ENCODE data around the gene MAML3. TPM values are rescaled to one million over a fixed set of nuclear protein-coding genes. Genes with fewer than 3 reads are reported as not detected.

MAML3 gene
- total RNA-seq, 1 donor from 2014 or later, result 2.7 TPM

DNA sequence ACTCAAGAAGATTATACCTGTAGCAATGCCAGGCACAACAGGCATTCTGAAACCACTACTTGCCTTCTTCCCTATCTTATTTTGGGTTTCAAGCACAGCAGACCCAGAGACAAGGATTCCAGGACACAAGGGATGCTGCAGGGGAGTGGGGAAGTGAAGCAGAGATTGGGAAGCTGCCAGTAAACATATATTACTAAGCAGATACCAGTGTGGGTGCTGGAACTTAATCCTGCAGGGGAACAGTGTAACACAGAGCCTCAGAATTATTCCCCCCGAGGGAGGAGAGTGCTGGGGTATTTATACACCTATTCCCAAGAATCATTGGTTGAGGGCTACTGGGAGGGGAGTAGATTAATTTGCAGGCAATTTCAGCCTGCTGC is 33.3 kb upstream of the MAML3 start:
- no peaks in the 10 kb centered on the region for H3K27me3 ChIP-seq (ENCODE audit: control insufficient read depth, insufficient read depth, low read length)
- TF ChIP-seq, protein P1, sequence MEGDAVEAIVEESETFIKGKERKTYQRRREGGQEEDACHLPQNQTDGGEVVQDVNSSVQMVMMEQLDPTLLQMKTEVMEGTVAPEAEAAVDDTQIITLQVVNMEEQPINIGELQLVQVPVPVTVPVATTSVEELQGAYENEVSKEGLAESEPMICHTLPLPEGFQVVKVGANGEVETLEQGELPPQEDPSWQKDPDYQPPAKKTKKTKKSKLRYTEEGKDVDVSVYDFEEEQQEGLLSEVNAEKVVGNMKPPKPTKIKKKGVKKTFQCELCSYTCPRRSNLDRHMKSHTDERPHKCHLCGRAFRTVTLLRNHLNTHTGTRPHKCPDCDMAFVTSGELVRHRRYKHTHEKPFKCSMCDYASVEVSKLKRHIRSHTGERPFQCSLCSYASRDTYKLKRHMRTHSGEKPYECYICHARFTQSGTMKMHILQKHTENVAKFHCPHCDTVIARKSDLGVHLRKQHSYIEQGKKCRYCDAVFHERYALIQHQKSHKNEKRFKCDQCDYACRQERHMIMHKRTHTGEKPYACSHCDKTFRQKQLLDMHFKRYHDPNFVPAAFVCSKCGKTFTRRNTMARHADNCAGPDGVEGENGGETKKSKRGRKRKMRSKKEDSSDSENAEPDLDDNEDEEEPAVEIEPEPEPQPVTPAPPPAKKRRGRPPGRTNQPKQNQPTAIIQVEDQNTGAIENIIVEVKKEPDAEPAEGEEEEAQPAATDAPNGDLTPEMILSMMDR (IDR thresholded peaks at IDR 0.05; ENCODE audit: insufficient read depth, low read length, poor library complexity, severe bottlenecking), result no peak
- no peak overlapping the region for H3K4me3 ChIP-seq (ENCODE audit: low read depth, low read length)
- DNase-seq (ENCODE audit: low read depth), result no peak
- H3K36me3 ChIP-seq (ENCODE audit: control insufficient read depth, insufficient read depth, low read length), result no peaks in the 10 kb centered on the region

DNA sequence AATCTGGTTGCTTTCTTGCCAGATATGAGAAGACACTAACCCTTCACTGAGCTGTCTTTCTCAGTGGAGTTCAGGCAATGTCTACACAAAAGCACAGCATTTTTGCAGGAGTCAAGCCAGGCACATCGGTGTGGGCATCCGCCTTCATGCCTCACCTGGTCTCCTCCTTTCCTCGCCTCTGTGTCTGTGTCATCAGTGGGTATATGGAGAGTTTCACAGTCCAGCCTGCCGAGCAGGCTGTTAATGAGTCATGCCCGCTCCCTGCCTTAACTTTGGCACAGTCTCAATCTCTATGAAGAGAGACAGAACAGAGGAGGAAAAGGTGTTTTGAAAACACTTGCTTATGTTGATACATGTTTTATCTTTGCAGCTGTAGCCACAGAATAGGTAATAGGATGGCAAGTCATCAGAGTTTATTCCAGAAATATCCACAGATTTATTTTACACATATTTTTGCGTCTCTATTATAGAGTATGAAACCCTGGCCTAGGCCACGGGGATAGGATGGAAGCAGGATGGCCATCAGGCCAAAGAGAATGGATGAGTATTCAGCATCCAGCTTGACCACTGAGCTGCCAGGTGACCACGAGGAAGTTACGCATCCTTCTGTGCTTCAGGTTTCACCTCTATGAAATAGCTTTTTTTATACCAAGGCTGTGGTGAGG is 32.8 kb upstream of the MAML3 start:
- no peaks in the 10 kb centered on the region for H3K36me3 ChIP-seq (ENCODE audit: control insufficient read depth, insufficient read depth, low read length)
- H3K27me3 ChIP-seq (ENCODE audit: control insufficient read depth, insufficient read depth, low read length), result no peaks in the 10 kb centered on the region
- peak; percentile 72 for DNase-seq (ENCODE audit: low read depth)
- TF ChIP-seq, protein P1 (IDR thresholded peaks at IDR 0.05; ENCODE audit: insufficient read depth, low read length, poor library complexity, severe bottlenecking), result no peak
- no peak overlapping the region for H3K4me3 ChIP-seq (ENCODE audit: low read depth, low read length)

DNA sequence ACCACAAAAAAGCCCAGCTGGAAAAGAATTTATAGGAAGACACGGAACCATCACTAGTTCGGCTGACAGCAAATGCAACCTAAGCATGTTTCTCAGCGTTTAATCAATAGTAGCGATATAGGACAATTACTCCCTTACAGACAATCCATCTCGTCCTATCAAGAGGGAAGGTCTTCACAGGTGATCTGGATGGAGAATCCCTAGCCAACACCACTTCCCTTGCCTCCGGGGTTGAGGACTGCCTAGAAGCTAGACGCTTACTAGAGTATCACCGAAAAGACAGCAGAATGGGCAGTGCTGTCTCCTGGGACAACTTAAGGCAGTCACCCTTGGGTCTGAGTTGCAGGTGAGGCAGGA is 32.1 kb upstream of the MAML3 start:
- TF ChIP-seq, protein P1 (IDR thresholded peaks at IDR 0.05; ENCODE audit: insufficient read depth, low read length, poor library complexity, severe bottlenecking), result no peak
- Histone ChIP-seq H3K36me3 (ENCODE audit: control insufficient read depth, insufficient read depth, low read length) (no peaks in the 10 kb centered on the region), H3K27me3 (ENCODE audit: control insufficient read depth, insufficient read depth, low read length) (no peaks in the 10 kb centered on the region), H3K4me3 (ENCODE audit: low read depth, low read length) (no peak overlapping the region)
- no peak for DNase-seq (ENCODE audit: low read depth)

DNA sequence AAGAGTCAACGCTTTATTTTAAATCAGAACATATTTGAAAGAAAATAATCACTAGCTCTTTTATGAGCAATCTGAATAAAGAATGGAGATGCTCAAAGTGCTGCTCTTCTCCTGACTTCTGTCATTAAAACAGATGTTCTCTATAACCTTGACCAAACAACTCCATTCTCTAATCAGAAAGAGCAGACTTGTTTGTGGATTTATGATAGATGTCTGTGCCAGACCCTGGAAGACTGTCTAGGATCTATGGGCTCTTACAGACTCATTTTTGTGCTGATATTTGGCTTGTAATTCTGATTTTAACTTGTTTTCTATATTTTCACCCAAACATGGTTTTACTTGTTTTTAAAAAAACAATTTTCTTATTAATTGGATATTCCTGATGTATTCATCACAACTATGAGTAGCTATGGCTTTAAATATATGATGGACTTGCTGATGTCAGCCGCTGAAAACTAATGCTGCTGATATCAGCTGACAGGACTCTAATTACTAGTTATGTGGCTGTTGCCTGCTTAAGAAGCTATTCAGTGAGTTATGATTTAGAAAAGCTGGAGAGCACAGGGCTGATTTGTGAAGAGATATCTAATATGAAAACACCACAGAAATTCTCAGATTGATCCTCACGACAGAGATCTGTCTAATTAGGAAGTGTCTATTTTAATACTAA is 31.6 kb upstream of the MAML3 start:
- TF ChIP-seq, protein P1 (IDR thresholded peaks at IDR 0.05; ENCODE audit: insufficient read depth, low read length, poor library complexity, severe bottlenecking), result no peak
- H3K27me3 ChIP-seq (ENCODE audit: control insufficient read depth, insufficient read depth, low read length), result no peaks in the 10 kb centered on the region
- no peak for DNase-seq (ENCODE audit: low read depth)
- no peaks in the 10 kb centered on the region for H3K36me3 ChIP-seq (ENCODE audit: control insufficient read depth, insufficient read depth, low read length)
- H3K4me3 ChIP-seq (ENCODE audit: low read depth, low read length), result no peak overlapping the region

DNA sequence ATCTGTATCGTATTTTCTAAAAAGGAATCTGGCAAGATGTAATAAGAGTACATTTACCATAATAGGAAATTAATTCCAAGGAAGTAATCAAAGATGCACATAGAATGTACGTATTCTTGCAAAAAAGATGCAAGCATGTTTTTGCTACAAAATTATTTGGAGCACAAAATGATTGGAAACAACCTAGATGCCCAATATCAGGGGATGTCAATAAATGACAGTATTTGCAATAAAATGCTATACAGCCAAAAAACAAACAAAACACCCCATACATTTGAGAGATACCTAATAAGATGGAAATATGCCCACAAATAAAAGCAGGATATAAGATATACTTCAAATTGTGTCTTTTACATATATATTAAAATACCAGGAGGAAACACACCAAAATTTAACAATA is 29.3 kb upstream of the MAML3 start:
- H3K27me3 ChIP-seq (ENCODE audit: control insufficient read depth, insufficient read depth, low read length), result no peaks in the 10 kb centered on the region
- TF ChIP-seq, protein P1 (IDR thresholded peaks at IDR 0.05; ENCODE audit: insufficient read depth, low read length, poor library complexity, severe bottlenecking), result no peak
- H3K4me3 ChIP-seq (ENCODE audit: low read depth, low read length), result no peak overlapping the region
- no peaks in the 10 kb centered on the region for H3K36me3 ChIP-seq (ENCODE audit: control insufficient read depth, insufficient read depth, low read length)
- no peak for DNase-seq (ENCODE audit: low read depth)

DNA sequence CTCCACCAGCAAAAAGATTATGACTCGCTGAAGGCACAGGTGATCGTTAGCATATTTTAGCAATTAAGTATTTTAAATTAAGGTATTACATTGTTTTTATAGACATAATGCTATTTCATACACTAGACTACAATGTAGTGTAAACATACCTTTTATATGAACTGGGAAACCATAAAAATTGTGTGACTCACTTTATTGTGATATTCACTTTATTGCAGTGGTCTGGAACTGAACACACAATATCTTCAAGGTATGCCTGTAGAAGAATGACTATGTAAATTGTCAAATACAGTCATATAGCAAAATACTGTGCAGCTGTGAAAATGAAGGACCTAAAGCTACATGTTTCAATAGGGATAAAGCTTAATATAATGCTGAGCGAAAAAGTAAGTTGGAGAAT is 26.6 kb upstream of the MAML3 start:
- TF ChIP-seq, protein P1 (IDR thresholded peaks at IDR 0.05; ENCODE audit: insufficient read depth, low read length, poor library complexity, severe bottlenecking), result no peak
- no peak for DNase-seq (ENCODE audit: low read depth)
- H3K4me3 ChIP-seq (ENCODE audit: low read depth, low read length), result no peak overlapping the region
- H3K27me3 ChIP-seq (ENCODE audit: control insufficient read depth, insufficient read depth, low read length), result no peaks in the 10 kb centered on the region
- no peaks in the 10 kb centered on the region for H3K36me3 ChIP-seq (ENCODE audit: control insufficient read depth, insufficient read depth, low read length)

Measured in kidney epithelial cell (primary cell).